GM12892 (cell line): Measurements from ENCODE around the gene ITFG1.
A peak's percentile ranks its signal among the peaks of the same experiment; 100 is the strongest.
"Not testable (repeated sequence)": the region's sequence is repeated elsewhere in the genome, so short reads cannot be mapped to it uniquely, and the experiment has no call there.

Experiments used
- DNase-seq: peaks from one replicate; pipeline ENCODE4 v3.0.0; 2011; ENCODE audit not compliant: insufficient read length
- FAIRE-seq: peaks from 2 replicates; lab custom pipeline; 2011; peaks lifted over from hg19 to GRCh38; lab: Jason Lieb, UNC
- POLR2A ChIP-seq: IDR thresholded peaks from 2 replicates; pipeline ENCODE4 v1.6.1; 2011; ENCODE audit warnings: low read depth, low read length, control low read depth
- POLR2AphosphoS5 ChIP-seq: IDR thresholded peaks from 2 replicates; pipeline ENCODE4 v1.6.1; 2011; ENCODE audit warnings: low read depth, low read length, control low read depth
- TAF1 ChIP-seq: IDR thresholded peaks from 2 replicates; pipeline ENCODE4 v1.6.1; 2011; ENCODE audit warnings: low read depth, mild to moderate bottlenecking, control low read depth, low read length, borderline replicate concordance

Gene ITFG1

DNA sequence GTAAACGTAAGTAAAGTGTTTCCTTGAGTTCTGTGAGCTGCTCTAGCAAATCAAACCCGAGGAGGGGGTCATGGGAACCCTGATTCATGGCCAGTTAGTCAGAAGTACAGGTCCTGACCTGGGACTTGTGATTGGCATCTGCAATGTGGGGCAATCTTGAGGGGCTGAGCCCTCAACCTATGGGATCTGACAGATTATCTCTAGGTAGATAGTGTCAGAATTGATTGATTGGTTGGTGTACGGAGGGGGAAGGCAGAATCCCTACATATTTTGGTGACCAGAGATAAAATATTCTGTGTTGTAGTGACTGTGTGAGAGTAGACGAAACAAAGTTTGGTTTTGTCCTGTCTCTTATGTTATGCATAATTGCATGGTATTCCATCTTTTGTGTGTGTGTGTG, 216.7 kb downstream of the ITFG1 start:
- TF ChIP-seq POLR2A = no peak
- FAIRE-seq (no peak), DNase-seq (no peak)

DNA sequence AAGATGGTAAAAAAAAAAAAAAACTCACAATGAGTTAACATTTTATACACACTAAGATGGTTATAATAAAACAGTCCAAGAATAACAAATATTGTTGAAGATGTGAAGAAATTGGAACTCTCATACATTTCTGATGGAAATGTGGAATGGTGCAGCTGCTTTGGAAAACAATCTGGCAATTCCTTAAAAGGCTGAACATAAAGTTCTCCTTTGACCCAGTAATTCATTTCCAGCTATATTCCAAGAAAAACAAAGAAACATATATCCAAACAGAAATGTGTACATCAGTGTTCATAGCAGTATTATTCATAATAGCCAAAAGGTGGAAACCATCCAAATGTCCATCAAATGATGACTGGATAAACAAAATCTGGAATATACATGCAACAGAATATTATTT, 219.8 kb downstream of the ITFG1 start:
- no peak for DNase-seq
- peak; percentile 73 for FAIRE-seq
- no peak for TF ChIP-seq TAF1
- no peak for TF ChIP-seq POLR2A
- no peak for TF ChIP-seq POLR2AphosphoS5

DNA sequence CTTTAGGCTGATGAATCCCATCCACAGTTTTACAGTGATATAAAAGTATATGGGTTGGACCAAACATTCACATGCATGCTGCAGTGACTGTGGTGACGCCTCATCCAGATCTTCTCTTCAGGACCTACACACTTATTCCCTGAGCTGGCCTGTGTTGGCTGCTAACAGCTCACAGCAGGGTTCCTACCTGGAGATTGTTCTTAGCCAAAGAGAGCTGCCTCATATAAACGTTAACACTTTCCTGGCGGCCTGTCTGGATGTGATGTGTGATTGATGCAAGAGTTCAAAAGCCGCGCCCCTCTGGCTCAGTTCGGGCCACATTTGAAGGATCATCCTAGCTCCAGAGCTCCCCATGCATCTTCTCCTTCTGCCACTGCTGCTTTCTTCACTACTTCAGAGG, 224.1 kb downstream of the ITFG1 start:
- FAIRE-seq (no peak), DNase-seq (no peak)
- TF ChIP-seq TAF1 = no peak
- no peak for TF ChIP-seq POLR2AphosphoS5

DNA sequence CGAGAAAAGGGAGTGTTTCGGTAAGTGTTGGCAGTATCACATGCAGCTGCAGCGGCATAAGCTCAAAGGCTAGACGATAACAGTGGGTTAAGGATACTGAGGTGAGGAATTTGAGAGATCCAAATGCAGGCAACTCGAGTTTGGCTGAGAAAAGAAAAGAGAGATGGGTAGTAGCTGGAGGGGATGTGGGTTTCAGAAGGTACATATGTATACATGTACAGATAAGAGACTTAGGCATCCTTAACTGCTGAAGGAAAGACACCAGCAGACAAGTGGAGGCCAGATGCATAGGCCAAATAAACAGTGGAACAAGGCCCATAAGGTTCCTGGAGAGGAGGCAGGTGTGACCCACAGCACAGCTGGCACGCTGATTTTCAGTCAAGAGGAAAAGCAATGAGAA, 230.6 kb downstream of the ITFG1 start:
- DNase-seq (no peak), FAIRE-seq (no peak)

DNA sequence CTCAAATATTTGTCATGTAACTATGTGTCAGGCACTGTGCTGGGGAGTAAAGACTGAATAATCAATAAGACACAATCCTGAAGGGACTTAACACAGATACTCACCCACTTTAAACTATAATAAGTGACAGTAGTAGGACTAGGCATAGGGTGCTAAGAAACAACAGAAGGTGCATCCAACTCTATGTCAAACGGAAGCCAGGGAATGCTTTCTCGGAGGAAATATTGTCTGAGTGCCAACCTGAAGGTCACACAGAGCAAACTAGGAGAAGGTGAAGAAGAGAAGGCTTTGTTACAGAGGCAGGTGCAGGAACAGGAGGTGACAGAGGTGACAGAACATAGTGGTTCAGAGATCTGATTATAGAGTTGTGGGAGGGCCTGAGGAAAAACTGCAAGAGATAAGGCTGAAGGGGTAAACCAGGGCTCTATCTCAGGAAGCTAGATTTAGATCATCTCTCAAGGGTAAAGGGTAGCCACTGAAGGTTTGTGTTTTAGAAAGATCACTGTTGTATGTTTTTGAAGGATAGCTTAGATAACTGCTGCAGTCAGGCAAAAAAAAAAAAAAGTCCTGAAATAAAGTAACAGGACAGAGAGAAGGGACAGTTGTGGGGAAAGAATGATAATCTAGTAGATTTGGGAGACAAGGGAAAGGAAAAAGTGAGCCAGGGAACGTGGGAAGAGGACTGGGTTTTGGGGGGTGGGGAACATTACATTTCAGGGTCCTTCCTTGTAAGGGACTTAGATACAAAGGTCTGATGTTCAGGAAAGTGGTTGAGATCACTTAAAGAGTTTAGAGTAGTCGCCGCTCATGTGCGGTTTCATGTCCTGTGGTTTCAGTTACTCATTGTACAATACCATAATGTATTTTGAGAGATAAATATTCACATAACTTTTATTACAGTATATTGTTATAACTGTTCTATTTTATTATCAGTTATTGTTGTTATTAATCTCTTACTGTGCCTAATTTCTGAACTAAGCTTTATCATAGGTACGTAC, 231.5 kb downstream of the ITFG1 start:
- TF ChIP-seq POLR2AphosphoS5 (no peak), TAF1 (no peak), POLR2A (no peak)
- DNase-seq (no peak), FAIRE-seq (no peak)

More for the DNA sequence above, 230.6 kb downstream of the ITFG1 start:
- TF ChIP-seq POLR2A (no peak), TAF1 (no peak), POLR2AphosphoS5 (no peak)

DNA sequence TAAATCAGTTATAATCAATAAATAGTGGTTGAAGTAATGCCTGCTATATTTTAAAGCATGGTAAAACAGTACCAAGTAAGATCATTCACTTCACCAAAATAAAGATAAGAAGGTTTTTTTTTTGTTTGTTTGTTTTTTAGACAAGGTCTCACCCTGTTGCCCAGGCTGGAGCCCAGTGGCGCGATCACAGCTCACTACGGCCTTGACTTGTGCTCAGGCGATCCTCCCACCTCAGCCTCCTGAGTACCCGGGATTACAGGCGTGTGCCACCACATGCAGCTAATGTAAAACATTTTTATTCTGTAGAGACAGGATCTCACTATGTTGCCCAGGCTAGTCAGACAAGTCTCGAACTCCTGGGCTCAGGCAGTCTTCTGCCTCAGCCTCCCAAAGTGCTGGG, 232.6 kb downstream of the ITFG1 start:
- peak; percentile 36 for FAIRE-seq
- TF ChIP-seq POLR2A (no peak), TAF1 (no peak), POLR2AphosphoS5 (no peak)
- no peak for DNase-seq

DNA sequence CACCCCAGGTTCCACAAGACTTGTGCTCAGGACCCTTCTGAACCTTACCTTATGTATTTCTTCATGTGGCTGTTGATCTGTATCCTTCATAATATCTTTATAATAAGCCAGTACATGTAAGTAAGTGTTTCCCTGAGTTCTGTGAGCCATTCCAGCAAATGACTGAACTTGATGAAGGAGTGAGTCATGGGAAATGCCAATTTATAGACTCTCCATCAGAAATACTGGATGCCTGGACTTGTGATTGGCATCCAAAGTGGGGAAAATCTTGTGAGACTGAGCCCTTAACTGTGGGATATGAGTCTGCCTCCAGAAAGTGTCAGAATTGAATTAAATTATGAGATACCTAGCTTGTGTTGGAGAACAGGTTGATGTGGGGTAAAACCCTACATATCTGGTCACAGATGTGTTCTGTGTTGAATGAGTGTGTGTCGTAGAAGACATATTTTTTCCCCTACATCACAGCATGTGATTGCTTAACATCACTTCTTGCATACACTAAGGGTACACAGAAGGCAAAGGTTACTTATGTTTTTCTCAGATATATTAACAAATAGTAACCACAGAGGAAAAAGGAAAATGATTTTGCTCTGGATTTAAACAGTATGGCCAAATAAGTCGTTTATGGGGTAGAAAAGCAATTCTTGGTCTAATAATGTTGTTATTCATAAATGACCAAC, 247.0 kb downstream of the ITFG1 start:
- DNase-seq (no peak), FAIRE-seq (no peak)
- TF ChIP-seq TAF1 (no peak), POLR2A (no peak), POLR2AphosphoS5 (no peak)

DNA sequence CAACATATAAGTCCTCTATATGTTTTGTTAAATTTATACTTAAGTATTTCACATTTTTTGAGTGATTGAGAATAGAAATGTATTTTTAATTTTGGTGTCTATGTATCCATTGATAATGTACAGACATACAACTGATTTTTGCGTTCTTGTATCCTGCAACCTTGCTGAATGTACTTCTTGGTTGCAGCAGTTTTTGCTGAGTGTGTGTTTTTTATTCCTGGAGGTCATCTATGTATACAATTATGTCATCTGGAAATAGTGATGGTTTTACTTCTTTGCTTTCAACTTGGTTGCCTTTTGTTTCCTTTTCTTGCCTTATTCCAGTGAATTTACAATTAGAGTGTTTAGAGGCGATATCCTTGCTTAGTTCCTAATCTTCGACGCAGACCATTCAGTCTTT, 249.6 kb downstream of the ITFG1 start:
- no peak for TF ChIP-seq POLR2AphosphoS5
- no peak for TF ChIP-seq TAF1
- FAIRE-seq = no peak

DNA sequence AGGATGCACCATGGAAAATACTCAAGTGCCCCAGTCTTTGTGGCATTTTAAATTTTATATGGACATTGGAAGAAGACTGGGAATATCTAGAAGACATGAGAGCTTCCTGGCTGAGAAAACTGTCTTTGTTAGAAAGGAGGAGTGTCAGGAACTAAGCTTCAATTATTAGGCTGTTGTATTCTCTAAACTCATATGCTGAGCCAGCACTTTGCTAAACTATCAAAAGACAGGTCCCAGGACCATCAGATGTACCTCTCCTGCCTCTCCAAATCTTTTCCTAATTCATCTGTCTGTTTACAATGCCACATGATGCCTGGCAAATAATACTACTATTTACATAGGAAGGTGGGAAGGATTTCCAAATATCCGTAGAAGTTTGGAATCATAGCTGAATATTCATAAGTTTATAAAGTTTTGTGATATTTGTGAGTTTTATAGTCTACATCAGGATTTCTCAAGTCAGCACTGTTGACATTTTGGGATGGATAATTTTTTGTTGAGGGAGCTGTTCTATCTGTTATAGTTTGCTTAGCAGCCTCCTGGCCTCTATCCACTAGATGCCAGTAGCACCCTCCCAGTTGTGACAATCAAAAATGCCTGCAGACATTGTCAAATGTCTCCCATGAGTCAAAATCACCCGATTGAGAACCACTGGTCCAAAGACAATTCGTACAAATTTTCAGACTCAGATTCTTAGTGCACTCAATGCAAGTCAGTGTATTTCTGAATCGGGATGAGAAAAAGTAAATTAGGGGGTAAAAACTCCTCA, 255.9 kb downstream of the ITFG1 start:
- DNase-seq = no peak
- TF ChIP-seq TAF1 (no peak), POLR2A (no peak), POLR2AphosphoS5 (no peak)
- FAIRE-seq = no peak

More for the DNA sequence above, 249.6 kb downstream of the ITFG1 start:
- no peak for DNase-seq

DNA sequence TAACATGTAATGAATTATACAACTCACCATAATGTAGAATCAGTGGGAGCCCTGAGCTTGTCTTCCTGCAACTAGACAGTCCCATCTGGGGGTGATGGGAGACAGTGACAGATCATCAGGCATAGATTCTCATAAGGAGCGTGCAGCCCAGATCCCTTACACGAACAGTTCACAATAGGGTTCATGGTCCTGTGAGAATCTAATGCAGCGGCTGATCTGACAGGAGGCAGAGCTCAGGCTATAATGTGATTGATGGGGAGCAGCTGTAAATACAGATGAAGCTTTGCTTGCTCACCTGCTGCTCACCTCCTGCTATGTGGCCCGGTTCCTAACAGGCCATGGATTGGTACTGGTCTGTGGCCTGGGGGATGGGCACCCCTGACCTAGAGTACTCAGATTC, 257.4 kb downstream of the ITFG1 start:
- DNase-seq, FAIRE-seq: not testable (repeated sequence)

DNA sequence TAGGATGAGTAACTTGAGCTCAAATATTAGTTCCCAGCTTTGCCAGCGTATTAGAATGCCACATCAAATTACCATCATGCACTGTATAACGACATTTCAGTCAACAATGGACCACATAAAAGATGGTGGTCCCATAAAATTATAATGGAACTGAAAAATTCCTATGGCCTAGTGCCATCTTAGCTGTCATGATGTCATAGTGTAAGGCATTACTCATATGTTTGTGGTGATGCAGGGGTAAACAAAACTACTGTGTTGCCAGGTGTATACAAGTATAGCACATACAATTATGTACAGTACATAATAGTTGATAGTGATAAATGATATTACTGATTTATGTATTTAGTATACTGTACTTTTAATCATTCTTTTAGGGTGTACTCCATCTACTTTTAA, 262.7 kb downstream of the ITFG1 start:
- FAIRE-seq (no peak), DNase-seq (no peak)
- TF ChIP-seq TAF1 (no peak), POLR2AphosphoS5 (no peak), POLR2A (no peak)

DNA sequence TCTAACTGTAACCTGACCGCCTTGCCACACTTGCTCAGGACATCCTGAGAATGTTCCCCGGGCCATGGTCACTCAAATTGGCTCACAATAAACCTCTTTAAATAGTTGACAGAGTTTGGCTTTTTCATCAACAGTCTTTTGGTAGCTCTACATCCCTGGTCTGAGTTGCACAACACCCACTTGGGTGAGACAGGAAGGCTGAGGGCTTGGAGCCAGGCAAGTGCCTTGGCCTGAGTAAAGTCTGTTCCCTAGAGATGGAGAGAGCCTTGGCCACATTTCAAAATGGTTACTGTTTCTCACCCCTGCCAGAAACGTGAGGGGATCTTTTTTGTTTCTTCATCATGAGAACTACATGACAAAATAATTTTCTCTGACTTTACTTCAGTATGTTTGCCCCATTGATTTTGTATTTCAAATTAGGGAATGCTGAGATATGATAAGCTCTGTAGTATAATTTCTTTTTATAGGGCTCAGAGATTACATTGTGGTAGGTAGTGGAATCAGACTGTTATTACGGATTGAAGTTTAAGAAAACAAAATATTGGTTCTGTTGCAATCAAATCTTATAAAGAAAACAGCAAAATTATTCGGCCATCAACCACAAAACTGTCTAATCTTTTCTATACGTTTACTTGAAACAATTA, 263.2 kb downstream of the ITFG1 start:
- DNase-seq (no peak), FAIRE-seq (no peak)

More for the DNA sequence above, 263.2 kb downstream of the ITFG1 start:
- TF ChIP-seq POLR2AphosphoS5 (no peak), TAF1 (no peak), POLR2A (no peak)
